IMR-90 (cell line): ENCODE measurements around the gene IRAG1. TPM values are rescaled to one million over a fixed set of nuclear protein-coding genes. Genes with fewer than 3 reads are reported as not detected.

ENCODE experiments used
- ATAC-seq: fragments of 200-7000 bp; cut with Tn5 transposase; 2 replicates; pipeline ENCODE4 v1.9.1; 2020; ENCODE audit warnings: low read depth, mild to moderate bottlenecking, moderate library complexity
- Bru-seq: library from RNA; stranded (reverse); fragments of 400-500 nt; gene quantifications from one replicate; lab custom pipeline; 2021; lab: Mats Ljungman, UMichigan
- BruChase-seq, 2 experiments: library from RNA; stranded (reverse); fragments of 400-500 nt; gene quantifications; one replicate each; lab custom pipeline; 2021; lab: Mats Ljungman, UMichigan
- BruUV-seq: library from RNA; stranded (reverse); fragments of 400-500 nt; replicated peaks from 2 replicates; lab custom pipeline; 2021; lab: Mats Ljungman, UMichigan
- CTCF ChIA-PET: fragments of 300-600 bp; formaldehyde crosslinking; extraction: SDS; loops from one replicate; lab custom pipeline; 2021; ENCODE audit warnings: antibody characterized with exemption; lab: Yijun Ruan, JAX
- POLR2A ChIA-PET: fragments of 300-600 bp; sonication (Branson Sonifier 250); formaldehyde crosslinking; loops from one replicate; lab custom pipeline; 2022; ENCODE audit warnings: antibody characterized with exemption; ENCODE audit not compliant: unreplicated experiment; lab: Charles Lee
- DNase-seq: peaks from one replicate; pipeline ENCODE4 v3.0.0; 2013
- H2AFZ ChIP-seq: replicated peaks from 2 replicates; pipeline ENCODE3; 2013; ENCODE audit warnings: low read length, mild to moderate bottlenecking; ENCODE audit not compliant: poor library complexity
- H2AK5ac ChIP-seq: 2 replicates; pipeline ENCODE4 v1.6.1; 2013; ENCODE audit warnings: low read depth, low read length, inconsistent platforms
- H2AK9ac ChIP-seq: replicated peaks from 2 replicates; pipeline ENCODE3; 2013; ENCODE audit warnings: mild to moderate bottlenecking, low read depth, low read length, moderate library complexity; ENCODE audit not compliant: poor library complexity
- H2BK120ac ChIP-seq: 2 replicates; pipeline ENCODE4 v1.6.1; 2013; ENCODE audit warnings: low read depth, low read length, inconsistent platforms
- H2BK15ac ChIP-seq: 3 replicates; pipeline ENCODE4 v1.6.1; 2013; ENCODE audit warnings: low read depth, low read length, inconsistent platforms
- H2BK20ac ChIP-seq: 2 replicates; pipeline ENCODE4 v1.6.1; 2013; ENCODE audit warnings: low read depth, mild to moderate bottlenecking, inconsistent platforms, low read length, moderate library complexity
- H2BK5ac ChIP-seq: 2 replicates; pipeline ENCODE4 v1.6.1; 2013; ENCODE audit warnings: mild to moderate bottlenecking, low read depth, low read length, inconsistent platforms; ENCODE audit not compliant: poor library complexity, severe bottlenecking
- H3K14ac ChIP-seq: replicated peaks from 2 replicates; pipeline ENCODE4 v1.6.1; 2013; ENCODE audit warnings: low read depth, low read length, inconsistent platforms
- H3K18ac ChIP-seq: 2 replicates; pipeline ENCODE4 v1.6.1; 2013; ENCODE audit warnings: low read depth, low read length, control low read depth
- H3K23ac ChIP-seq: 2 replicates; pipeline ENCODE4 v1.6.1; 2013; ENCODE audit warnings: low read depth, low read length, inconsistent platforms
- H3K27ac ChIP-seq: 2 replicates; pipeline ENCODE4 v1.5.1; 2013; ENCODE audit warnings: mild to moderate bottlenecking, control low read depth, low read length; ENCODE audit not compliant: insufficient read depth
- H3K27me3 ChIP-seq: 2 replicates; pipeline ENCODE4 v1.6.1; 2013; ENCODE audit warnings: low read length; ENCODE audit not compliant: control insufficient read depth, insufficient read depth
- H3K36me3 ChIP-seq: 2 replicates; pipeline ENCODE4 v1.6.1; 2013; ENCODE audit warnings: low read length, mixed read lengths; ENCODE audit not compliant: control insufficient read depth, insufficient read depth
- H3K4ac ChIP-seq: 2 replicates; pipeline ENCODE4 v1.6.1; 2013; ENCODE audit warnings: low read depth, low read length, inconsistent platforms
- H3K4me1 ChIP-seq: 2 replicates; pipeline ENCODE4 v1.6.1; 2013; ENCODE audit warnings: low read length, mixed read lengths; ENCODE audit not compliant: control insufficient read depth, insufficient read depth
- H3K4me2 ChIP-seq: 2 replicates; pipeline ENCODE4 v1.6.1; 2013; ENCODE audit warnings: low read depth, mild to moderate bottlenecking, control low read depth, low read length, moderate library complexity
- H3K4me3 ChIP-seq: 2 replicates; pipeline ENCODE4 v1.5.1; 2013; ENCODE audit warnings: low read depth, mild to moderate bottlenecking, control low read depth, low read length, moderate library complexity; ENCODE audit not compliant: insufficient read depth
- H3K56ac ChIP-seq: 2 replicates; pipeline ENCODE4 v1.6.1; 2013; ENCODE audit warnings: low read length, inconsistent platforms; ENCODE audit not compliant: insufficient read depth; ENCODE audit errors: extremely low read depth
- H3K79me1 ChIP-seq, 2 experiments: 2 replicates each; pipeline ENCODE4 v1.6.1; 2013; ENCODE audit warnings: low read length in 2 of 2, inconsistent platforms in 1 of 2, low read depth in 1 of 2
- H3K9ac ChIP-seq: 2 replicates; pipeline ENCODE4 v1.6.1; 2013; ENCODE audit warnings: low read depth, low read length, control low read depth
- H3K9me1 ChIP-seq: 2 replicates; pipeline ENCODE4 v1.6.1; 2013; ENCODE audit warnings: low read length, inconsistent platforms; ENCODE audit not compliant: insufficient read depth
- H3K9me3 ChIP-seq: 2 replicates; pipeline ENCODE4 v1.6.1; 2013; ENCODE audit warnings: low read length; ENCODE audit not compliant: control insufficient read depth, insufficient read depth
- H4K20me1 ChIP-seq: 2 replicates; pipeline ENCODE4 v1.6.1; 2013; ENCODE audit warnings: low read length, inconsistent platforms; ENCODE audit not compliant: insufficient read depth
- H4K5ac ChIP-seq: 2 replicates; pipeline ENCODE4 v1.6.1; 2013; ENCODE audit warnings: mild to moderate bottlenecking, low read depth, low read length, control low read depth
- H4K8ac ChIP-seq, 2 experiments: 2 replicates each; pipeline ENCODE4 v1.6.1; 2013; ENCODE audit warnings: low read depth in 2 of 2, low read length in 2 of 2, control low read depth in 1 of 2, inconsistent platforms in 1 of 2
- H4K91ac ChIP-seq: 2 replicates; pipeline ENCODE4 v1.6.1; 2013; ENCODE audit warnings: low read depth, low read length, inconsistent platforms; ENCODE audit not compliant: insufficient read depth
- BHLHE40 ChIP-seq: fragments of 150-350 bp; IDR thresholded peaks from 2 replicates; pipeline ENCODE4 v1.6.1; 2016; ENCODE audit warnings: mild to moderate bottlenecking, low read depth, low read length
- FOS ChIP-seq: fragments of 150-350 bp; IDR thresholded peaks from 2 replicates; pipeline ENCODE4 v1.6.1; 2016; ENCODE audit warnings: low read depth, low read length
- MAZ ChIP-seq: IDR thresholded peaks from 2 replicates; pipeline ENCODE4 v1.6.1; 2012; ENCODE audit warnings: low read depth, mild to moderate bottlenecking, low read length, improper control_type of control experiment, moderate library complexity, borderline replicate concordance
- POLR2A ChIP-seq: IDR thresholded peaks from 2 replicates; pipeline ENCODE4 v1.6.1; 2012; ENCODE audit warnings: mild to moderate bottlenecking, low read depth, low read length
- RAD21 ChIP-seq: IDR thresholded peaks from 2 replicates; pipeline ENCODE4 v1.6.1; 2012; ENCODE audit warnings: low read length, improper control_type of control experiment
- WGBS, 2 experiments: methylation state at CpG; one replicate each; pipeline versions ENCODE4 v1.1.5 to v1.1.7; 2013; ENCODE audit warnings: missing lambda C conversion rate in 2 of 2; ENCODE audit not compliant: insufficient read length in 1 of 2; ENCODE audit errors: extremely low coverage in 2 of 2; 5-methylcytosine and 5-hydroxymethylcytosine counted together
- dilution Hi-C: fragments of 300-500 bp; cut with HindIII; formaldehyde crosslinking; loops from one replicate; pipeline ENCODE4 v1.14.3; 2018; ENCODE audit warnings: low sequenced_read_pairs; ENCODE audit not compliant: unreplicated experiment
- in situ Hi-C: fragments of 300-500 bp; cut with MboI; formaldehyde crosslinking; loops from 3 replicates; pipeline ENCODE4 v1.14.3; 2019; ENCODE audit warnings: low sequenced_read_pairs, inconsistent platforms, mixed read lengths
- intact Hi-C: fragments of 100-400 bp; cut with micrococcal nuclease; formaldehyde crosslinking; loops from 2 replicates; pipeline ENCODE4 v1.10.0; 2022
- long read RNA-seq: library from polyadenylated mRNA; unstranded; transcript quantifications from one replicate; pipeline ENCODE4 v2.0.0, GENCODE V29; 2021; ENCODE audit not compliant: unreplicated experiment
- polyA plus RNA-seq, 3 experiments: library from polyadenylated mRNA; depleted of rRNA; stranded (reverse); fragments of >200 nt; gene quantifications; 2 replicates each; pipeline ENCODE4 v1.2.3, GENCODE V29; 2012; ENCODE audit warnings: low replicate concordance in 1 of 3
- total RNA-seq: library from RNA; depleted of rRNA; stranded (reverse); fragments of >200 nt; gene quantifications from 2 replicates; pipeline ENCODE4 v1.2.3, GENCODE V29; 2012; rRNA removed

IRAG1 gene, protein sequence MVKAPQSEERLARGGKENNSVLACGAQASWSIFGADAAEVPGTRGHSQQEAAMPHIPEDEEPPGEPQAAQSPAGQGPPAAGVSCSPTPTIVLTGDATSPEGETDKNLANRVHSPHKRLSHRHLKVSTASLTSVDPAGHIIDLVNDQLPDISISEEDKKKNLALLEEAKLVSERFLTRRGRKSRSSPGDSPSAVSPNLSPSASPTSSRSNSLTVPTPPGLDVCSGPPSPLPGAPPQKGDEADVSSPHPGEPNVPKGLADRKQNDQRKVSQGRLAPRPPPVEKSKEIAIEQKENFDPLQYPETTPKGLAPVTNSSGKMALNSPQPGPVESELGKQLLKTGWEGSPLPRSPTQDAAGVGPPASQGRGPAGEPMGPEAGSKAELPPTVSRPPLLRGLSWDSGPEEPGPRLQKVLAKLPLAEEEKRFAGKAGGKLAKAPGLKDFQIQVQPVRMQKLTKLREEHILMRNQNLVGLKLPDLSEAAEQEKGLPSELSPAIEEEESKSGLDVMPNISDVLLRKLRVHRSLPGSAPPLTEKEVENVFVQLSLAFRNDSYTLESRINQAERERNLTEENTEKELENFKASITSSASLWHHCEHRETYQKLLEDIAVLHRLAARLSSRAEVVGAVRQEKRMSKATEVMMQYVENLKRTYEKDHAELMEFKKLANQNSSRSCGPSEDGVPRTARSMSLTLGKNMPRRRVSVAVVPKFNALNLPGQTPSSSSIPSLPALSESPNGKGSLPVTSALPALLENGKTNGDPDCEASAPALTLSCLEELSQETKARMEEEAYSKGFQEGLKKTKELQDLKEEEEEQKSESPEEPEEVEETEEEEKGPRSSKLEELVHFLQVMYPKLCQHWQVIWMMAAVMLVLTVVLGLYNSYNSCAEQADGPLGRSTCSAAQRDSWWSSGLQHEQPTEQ
- total RNA-seq (21.1 and 25.8 TPM in 2 replicates), polyA plus RNA-seq (2012; rRNA removed) (17.6 and 19.4 TPM in 2 replicates), Bru-seq, nascent RNA (percentile 95 among the genes with signal in this experiment), BruChase-seq, experiment 1, labeled RNA remaining after a 6-hour chase (percentile 88 among the genes with signal in this experiment), BruChase-seq, experiment 2, labeled RNA remaining after a 2-hour chase (percentile 95 among the genes with signal in this experiment)
- polyA plus RNA-seq (2012; cell fraction: cytosol; rRNA removed), result 8.5 and 8.6 TPM in 2 replicates
- polyA plus RNA-seq (2012; cell fraction: nucleus; rRNA removed; ENCODE audit: low replicate concordance), result 37.6 and 104 TPM in 2 replicates
- long read RNA-seq, partial matches to known transcripts, result 29 of 54 reads
- long read RNA-seq, other reads (novel, unspliced or antisense), result 25 of 54 reads

DNA sequence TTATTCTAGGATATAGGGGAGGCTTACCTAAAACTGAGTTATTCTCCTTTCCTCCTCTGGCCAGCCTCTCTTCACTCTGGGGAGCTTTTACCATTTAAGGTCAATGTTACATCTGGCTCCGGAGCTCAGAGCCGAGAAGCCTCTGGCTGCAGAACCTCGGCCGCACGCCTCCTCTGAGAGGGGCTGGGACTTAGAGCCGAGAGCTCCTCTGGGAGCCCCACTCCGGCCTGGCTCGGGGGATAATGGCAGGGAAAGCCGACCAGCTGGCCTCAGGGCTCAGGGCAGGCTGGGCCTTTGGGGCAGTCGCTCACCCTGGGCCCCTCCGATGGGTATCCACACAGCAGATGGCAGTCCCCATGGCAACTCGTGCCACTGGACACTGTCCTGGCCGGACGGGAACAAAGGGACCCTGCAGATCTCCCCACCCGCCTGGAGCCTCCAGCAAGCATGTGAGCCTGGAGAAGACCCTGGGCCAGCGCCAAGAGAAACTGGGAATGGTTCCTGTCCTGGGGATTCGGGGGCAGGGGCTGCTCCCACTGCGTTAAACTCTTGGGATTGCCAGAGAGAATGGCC lies at the start of gene IRAG1:
Gene IRAG1, minus strand, starts transcription at position 247 of the 573 bp plus-strand sequence. Its CDS starts 153 bp downstream, at position 94.
- Histone ChIP-seq H3K4me2 (peak within 1 kb of the TSS; percentile 83), H2AK5ac (peak within 1 kb of the TSS; percentile 99), H3K4me1 (peaks cover 46% of the 10 kb centered on the region), H3K23ac (peak within 1 kb of the TSS; percentile 99), H2BK120ac (peak within 1 kb of the TSS; percentile 98), H3K36me3 (peaks cover 11% of the 10 kb centered on the region), H2BK20ac (peak within 1 kb of the TSS; percentile 95), H3K79me1 (peaks cover 22 to 55% of the 10 kb centered on the region in 2 experiments), H2BK5ac (peak within 1 kb of the TSS; percentile 94), H4K20me1 (peaks cover 12% of the 10 kb centered on the region; the same call in 1 of the 2 replicates), H4K91ac (peak within 1 kb of the TSS; percentile 99), H2AK9ac (peak within 1 kb of the TSS; percentile 98), H2AFZ (peak within 1 kb of the TSS; percentile 89), H4K5ac (peak within 1 kb of the TSS; percentile 96), H3K14ac (peak within 1 kb of the TSS; percentile 99), H3K27ac (peak within 1 kb of the TSS; percentile 98), H3K27me3 (no peaks in the 10 kb centered on the region), H2BK15ac (peak within 1 kb of the TSS; percentile 99), H3K18ac (peak within 1 kb of the TSS; percentile 94), H3K9ac (peak within 1 kb of the TSS; percentile 100), H3K9me1 (peaks cover 41% of the 10 kb centered on the region), H3K4ac (peak within 1 kb of the TSS; percentile 98), H4K8ac (peak within 1 kb of the TSS; percentile 94 to 98), H3K56ac (peak within 1 kb of the TSS; percentile 100), H3K4me3 (peak within 1 kb of the TSS; percentile 61), H3K9me3 (no peaks in the 10 kb centered on the region)
- intact Hi-C loops (loop anchor here (1.0 to 2.0 kb wide), 2 partner anchors 33 to 42 kb away; no protein-coding TSS in a partner anchor), in situ Hi-C loops (no loop called here), dilution Hi-C loops (no loop called here)
- ChIA-PET POLR2A (interaction anchor here (0.7 to 2.2 kb wide), 8 partner anchors 9 to 42 kb away, joined by 3 to 15 read pairs (median 4); no protein-coding TSS in a partner anchor), CTCF (interaction anchor here (0.8 to 2.0 kb wide), 5 partner anchors 34 to 152 kb away, joined by 3 to 9 read pairs (median 5); partner anchors contain the start of gene RNF141)
- ATAC-seq (peak; percentile 81), DNase-seq (peak; percentile 78)
- WGBS, 2 experiments, result 19% methylated on average over 7 of the region's 18 CpGs; no CpG with 5 or more reads in 1 of the 2 experiments
- no peak for TF ChIP-seq RAD21
- TF ChIP-seq POLR2A, result 0 out of 2 replicates have a peak, but pooled peaks have one; percentile 19
- TF ChIP-seq FOS, result no peak
- TF ChIP-seq BHLHE40, result no peak
- peak; percentile 43; the same call in 1 of the 2 replicates for TF ChIP-seq MAZ
- no TSS peak for BruUV-seq
